Omental fat pad (tissue), 4 donors: Measurements from ENCODE around the gene RECK. TPM values are rescaled to one million over a fixed set of nuclear protein-coding genes. Genes with fewer than 3 reads are reported as not detected.

ENCODE experiments used
- ATAC-seq: fragments of 150-250 bp; one replicate; pipeline ENCODE4 v1.9.1; 2016; ENCODE audit warnings: mild to moderate bottlenecking, moderate library complexity; ENCODE audit not compliant: low FRiP score
- DNase-seq: peaks from one replicate; pipeline ENCODE4 v3.0.0-alpha.2; 2019; ENCODE audit warnings: low spot score
- total RNA-seq, 4 donors: library from RNA; depleted of rRNA; stranded (reverse); fragments of >200 nt; gene quantifications; one replicate each; pipeline ENCODE4 v1.1.0, GENCODE V29; 2016
- TF ChIP-seq, protein P1 (sequence below), 3 donors: fragments of 450-650 bp; IDR thresholded peaks; one replicate each; pipeline ENCODE4 v1.5.1; 2016 to 2017; ENCODE audit warnings: antibody characterized with exemption in 3 of 3, mild to moderate bottlenecking in 3 of 3, moderate library complexity in 2 of 3

The RECK gene
- total RNA-seq, 4 donors from 2014 or later = 15.0 to 27.7 (median 21.7) TPM

- ATAC-seq (no peak), DNase-seq (no peak)
- TF ChIP-seq, protein P1, sequence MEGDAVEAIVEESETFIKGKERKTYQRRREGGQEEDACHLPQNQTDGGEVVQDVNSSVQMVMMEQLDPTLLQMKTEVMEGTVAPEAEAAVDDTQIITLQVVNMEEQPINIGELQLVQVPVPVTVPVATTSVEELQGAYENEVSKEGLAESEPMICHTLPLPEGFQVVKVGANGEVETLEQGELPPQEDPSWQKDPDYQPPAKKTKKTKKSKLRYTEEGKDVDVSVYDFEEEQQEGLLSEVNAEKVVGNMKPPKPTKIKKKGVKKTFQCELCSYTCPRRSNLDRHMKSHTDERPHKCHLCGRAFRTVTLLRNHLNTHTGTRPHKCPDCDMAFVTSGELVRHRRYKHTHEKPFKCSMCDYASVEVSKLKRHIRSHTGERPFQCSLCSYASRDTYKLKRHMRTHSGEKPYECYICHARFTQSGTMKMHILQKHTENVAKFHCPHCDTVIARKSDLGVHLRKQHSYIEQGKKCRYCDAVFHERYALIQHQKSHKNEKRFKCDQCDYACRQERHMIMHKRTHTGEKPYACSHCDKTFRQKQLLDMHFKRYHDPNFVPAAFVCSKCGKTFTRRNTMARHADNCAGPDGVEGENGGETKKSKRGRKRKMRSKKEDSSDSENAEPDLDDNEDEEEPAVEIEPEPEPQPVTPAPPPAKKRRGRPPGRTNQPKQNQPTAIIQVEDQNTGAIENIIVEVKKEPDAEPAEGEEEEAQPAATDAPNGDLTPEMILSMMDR (IDR thresholded peaks at IDR 0.05) = no peak
Measured at GRCh38 chr9:36017278-36017677, 19.4 kb upstream of the RECK start.

DNA sequence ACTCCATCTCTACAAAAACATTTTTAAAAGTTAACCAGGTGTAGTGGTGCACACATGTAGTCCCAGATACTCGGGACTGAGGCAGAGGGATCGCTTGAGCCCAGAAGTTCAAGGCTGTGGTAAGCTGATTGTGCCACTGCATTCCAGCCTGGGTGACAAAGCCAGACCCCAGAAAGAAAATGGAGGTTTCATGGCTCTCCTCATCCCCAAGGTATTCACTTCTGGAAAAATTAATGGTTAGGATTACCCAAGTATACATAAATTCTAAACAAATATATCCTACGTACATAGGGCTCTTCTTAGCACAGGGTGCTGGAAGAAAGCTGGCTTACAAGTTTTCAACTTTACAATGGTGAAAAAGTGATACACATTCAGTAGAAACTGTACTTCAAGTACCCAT, 18.6 kb upstream of the RECK start:
- TF ChIP-seq, protein P1 (IDR thresholded peaks at IDR 0.05) = no peak
- DNase-seq = no peak
- ATAC-seq = no peak

GRCh38 chr9:36018891-36019720, 17.6 kb upstream of the RECK start:
- no peak for DNase-seq
- no peak for ATAC-seq
- TF ChIP-seq, protein P1 (IDR thresholded peaks at IDR 0.05) = no peak

DNA sequence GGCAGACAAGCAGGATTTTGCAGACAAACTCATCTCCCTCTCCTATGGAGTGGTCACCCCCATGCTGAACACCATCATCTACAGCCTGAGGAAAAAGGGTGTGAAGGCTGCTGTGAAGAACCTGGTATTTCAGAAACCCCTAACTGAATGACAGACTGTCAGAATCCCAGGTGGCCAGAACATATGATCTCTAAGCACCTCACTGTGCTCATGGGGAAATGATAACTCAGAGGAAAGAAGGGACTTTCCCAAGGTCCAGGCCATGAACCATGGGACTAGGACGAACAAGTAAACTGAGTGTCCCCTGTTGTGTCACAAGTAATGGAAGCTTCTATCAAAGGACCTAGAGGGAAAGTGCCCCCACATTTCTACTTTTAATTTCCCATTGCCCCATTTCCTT, 14.7 kb upstream of the RECK start:
- TF ChIP-seq, protein P1 (IDR thresholded peaks at IDR 0.05) = no peak
- ATAC-seq (no peak), DNase-seq (no peak)

DNA sequence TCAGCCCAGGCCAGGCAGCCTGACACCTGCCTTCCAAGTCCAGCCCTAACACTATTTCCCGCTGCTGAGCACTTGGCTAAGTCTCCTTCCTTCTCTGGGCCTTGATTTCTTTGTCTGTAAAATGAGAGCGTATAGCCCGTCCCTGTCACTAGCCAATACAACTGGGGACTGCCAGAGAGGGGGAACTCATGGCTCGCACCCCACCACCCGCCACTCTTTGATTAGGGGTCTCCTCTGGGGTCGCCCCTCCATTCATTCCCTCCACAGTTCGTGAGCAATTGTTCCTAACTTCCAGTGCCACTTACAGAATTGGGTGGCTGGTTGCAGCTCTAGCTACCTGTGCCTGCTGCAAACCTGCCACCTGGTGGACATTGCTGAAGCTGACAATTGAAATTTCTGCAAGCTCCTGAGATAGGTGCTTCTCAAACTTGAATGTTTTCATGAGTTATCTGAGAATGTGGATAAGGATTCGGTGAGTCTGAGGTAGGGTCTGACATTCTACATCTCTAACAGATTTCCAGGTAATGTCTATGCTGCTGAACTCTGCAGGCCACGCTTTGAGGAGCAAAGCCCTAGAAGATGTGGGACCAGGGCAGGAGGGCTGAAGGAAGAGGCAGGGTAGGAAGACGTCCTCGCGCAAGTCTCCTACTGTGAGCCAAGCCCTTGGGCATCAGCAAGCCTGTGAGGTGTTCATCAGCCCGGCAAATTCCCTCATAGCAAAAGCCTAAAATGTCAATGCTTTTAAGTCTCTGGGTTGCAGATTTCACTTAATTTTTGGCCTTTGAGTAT, 13.3 kb upstream of the RECK start:
- ATAC-seq (no peak), DNase-seq (no peak)
- TF ChIP-seq, protein P1 (IDR thresholded peaks at IDR 0.05) = no peak

- TF ChIP-seq, protein P1 (IDR thresholded peaks at IDR 0.05) = no peak
- DNase-seq (no peak), ATAC-seq (no peak)
Measured at GRCh38 chr9:36025746-36026145, 11.0 kb upstream of the RECK start.
